ENCODE data around the gene FKRP. TPM values are rescaled to one million over a fixed set of nuclear protein-coding genes. Genes with fewer than 3 reads are reported as not detected.

FKRP gene
- total and polyA plus RNA-seq, 2 of the 13 experiments (the other 11 are each of a cell fraction or from before 2014, with no cell fraction given) = 7.3 to 9.8 TPM

- TF ChIP-seq JUNB (CRISPR knock-in tag; IDR thresholded peaks at IDR 0.05; ENCODE audit: borderline replicate concordance) = no peak
- no peak for TF ChIP-seq DRAP1 (CRISPR knock-in tag; IDR thresholded peaks at IDR 0.05)
- TF ChIP-seq ZBTB49 (CRISPR knock-in tag; IDR thresholded peaks at IDR 0.05; ENCODE audit: borderline replicate concordance) = no peak
- no peak for TF ChIP-seq HES4 (CRISPR knock-in tag; IDR thresholded peaks at IDR 0.05; ENCODE audit: borderline replicate concordance)
- no peak for TF ChIP-seq SP4 (CRISPR knock-in tag; IDR thresholded peaks at IDR 0.05)
- TF ChIP-seq NCOA2 (CRISPR knock-in tag; IDR thresholded peaks at IDR 0.05) = no peak
- 0 out of 2 replicates have a peak, but pooled peaks have one; percentile 22 for TF ChIP-seq SALL1 (CRISPR knock-in tag; IDR thresholded peaks at IDR 0.05)
- TF ChIP-seq ZC3H4 (CRISPR knock-in tag; IDR thresholded peaks at IDR 0.05; ENCODE audit: borderline replicate concordance) = no peak
- TF ChIP-seq HNRNPH1 (optimal IDR thresholded peaks at IDR 0.05; ENCODE audit: low read depth, low read length) = no peak
- no peak for TF ChIP-seq ZNF3 (CRISPR knock-in tag; IDR thresholded peaks at IDR 0.05)
- no peak for TF ChIP-seq SP140L (CRISPR knock-in tag; IDR thresholded peaks at IDR 0.05; ENCODE audit: borderline replicate concordance)
- no peak for TF ChIP-seq ZNF143 (CRISPR knock-in tag; IDR thresholded peaks at IDR 0.05)
- TF ChIP-seq NFE2 (CRISPR knock-in tag; IDR thresholded peaks at IDR 0.05) = no peak
- no peak for TF ChIP-seq CCDC6 (CRISPR knock-in tag; IDR thresholded peaks at IDR 0.05)
- no peak for TF ChIP-seq ZNF33B (CRISPR knock-in tag; IDR thresholded peaks at IDR 0.05)
- TF ChIP-seq ZNF687 (CRISPR knock-in tag; IDR thresholded peaks at IDR 0.05) = peak; percentile 36
- TF ChIP-seq ZNF816 (CRISPR knock-in tag; IDR thresholded peaks at IDR 0.05; ENCODE audit: borderline replicate concordance) = no peak
- TF ChIP-seq AHR (CRISPR knock-in tag; IDR thresholded peaks at IDR 0.05) = no peak
- no peak for TF ChIP-seq KDM6A (CRISPR knock-in tag; IDR thresholded peaks at IDR 0.05; ENCODE audit: low read depth)
- no peak for TF ChIP-seq ZNF776 (CRISPR knock-in tag; IDR thresholded peaks at IDR 0.05)
- no peak for TF ChIP-seq FOXC1 (CRISPR knock-in tag; IDR thresholded peaks at IDR 0.05; ENCODE audit: borderline replicate concordance)
- TF ChIP-seq RAD21 (CRISPR knock-in tag; IDR thresholded peaks at IDR 0.05) = peak; percentile 58
- no peak for TF ChIP-seq ZNF891 (CRISPR knock-in tag; IDR thresholded peaks at IDR 0.05)
Observed at GRCh38 chr19:46704379-46705076, 41.3 kb upstream of the FKRP start (continued).
